HFFc6 (cell line): ENCODE data around the gene SLC35B4. TPM values are rescaled to one million over a fixed set of nuclear protein-coding genes. Genes with fewer than 3 reads are reported as not detected.
"Not testable (repeated sequence)": the region's sequence is repeated elsewhere in the genome, so short reads cannot be mapped to it uniquely, and the experiment has no call there.

Experiments used
- DNase-seq: peaks from one replicate; pipeline ENCODE4 v3.0.0-alpha.2; 2018
- H3K27ac Mint-ChIP-seq: 2 replicates; pipeline ENCODE4 v1.8.0; 2020; ENCODE audit warnings: mild to moderate bottlenecking, mixed read lengths
- H3K27me3 Mint-ChIP-seq: 2 replicates; pipeline ENCODE4 v1.8.0; 2021; ENCODE audit warnings: mild to moderate bottlenecking, moderate library complexity, mixed read lengths; ENCODE audit not compliant: insufficient read depth
- H3K36me3 Mint-ChIP-seq: 2 replicates; pipeline ENCODE4 v1.8.0; 2021; ENCODE audit warnings: low read depth, mixed read lengths
- H3K4me1 Mint-ChIP-seq: 2 replicates; pipeline ENCODE4 v1.8.0; 2020; ENCODE audit warnings: low read depth, mixed read lengths
- H3K4me3 Mint-ChIP-seq: 2 replicates; pipeline ENCODE4 v1.8.0; 2020; ENCODE audit warnings: mild to moderate bottlenecking, moderate library complexity, mixed read lengths
- H3K9me3 Mint-ChIP-seq: 2 replicates; pipeline ENCODE4 v1.8.0; 2020; ENCODE audit warnings: mild to moderate bottlenecking, mixed read lengths
- total RNA-seq, 6 experiments: library from RNA; stranded (reverse); fragmentation: NEBNext Ultra II Directional; extraction: Animal tissue kit (Norgen Biotek cat#: 25700); gene quantifications; 2 replicates in 1 of 6; 3 replicates in 5 of 6; pipeline ENCODE4 v1.2.3, GENCODE V29; 2021
- TF ChIP-seq, protein P1 (sequence below): fragments of 200-600 bp; sonication (generic); IDR thresholded peaks from 2 replicates; pipeline ENCODE4 v1.5.0; 2021; ENCODE audit warnings: antibody characterized with exemption, mild to moderate bottlenecking

The SLC35B4 gene
- total RNA-seq, 6 experiments from 2014 or later, result 21.0 to 32.3 (median 29.4) TPM

DNA sequence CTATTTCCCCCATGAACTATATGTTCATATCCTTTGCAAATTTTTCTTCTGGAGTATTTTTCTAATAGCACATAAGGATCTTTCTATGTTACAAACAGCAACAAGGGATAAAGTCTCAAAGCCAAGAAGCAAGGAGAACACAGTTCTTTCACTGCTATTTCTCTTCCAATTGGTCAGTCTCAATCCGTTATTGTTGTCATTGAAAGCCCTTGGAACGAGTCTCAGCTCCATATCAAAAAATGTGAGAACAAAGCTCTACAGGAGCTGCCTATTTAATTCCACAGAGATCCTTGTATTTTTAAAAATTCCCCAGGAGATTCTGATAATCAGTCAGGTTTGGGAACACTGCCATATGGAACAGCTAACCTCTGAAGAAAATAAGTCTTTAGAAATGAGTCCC is 15.7 kb downstream of the SLC35B4 start:
- no peak for DNase-seq
- no peaks in the 10 kb centered on the region for H3K9me3 Mint-ChIP-seq
- H3K4me3 Mint-ChIP-seq, result no peak overlapping the region
- H3K4me1 Mint-ChIP-seq, result peaks cover 5% of the 10 kb centered on the region; the same call in 1 of the 2 replicates
- H3K27me3 Mint-ChIP-seq, result no peaks in the 10 kb centered on the region
- H3K27ac Mint-ChIP-seq, result no peak overlapping the region
- H3K36me3 Mint-ChIP-seq, result peaks cover 28% of the 10 kb centered on the region
- TF ChIP-seq, protein P1, sequence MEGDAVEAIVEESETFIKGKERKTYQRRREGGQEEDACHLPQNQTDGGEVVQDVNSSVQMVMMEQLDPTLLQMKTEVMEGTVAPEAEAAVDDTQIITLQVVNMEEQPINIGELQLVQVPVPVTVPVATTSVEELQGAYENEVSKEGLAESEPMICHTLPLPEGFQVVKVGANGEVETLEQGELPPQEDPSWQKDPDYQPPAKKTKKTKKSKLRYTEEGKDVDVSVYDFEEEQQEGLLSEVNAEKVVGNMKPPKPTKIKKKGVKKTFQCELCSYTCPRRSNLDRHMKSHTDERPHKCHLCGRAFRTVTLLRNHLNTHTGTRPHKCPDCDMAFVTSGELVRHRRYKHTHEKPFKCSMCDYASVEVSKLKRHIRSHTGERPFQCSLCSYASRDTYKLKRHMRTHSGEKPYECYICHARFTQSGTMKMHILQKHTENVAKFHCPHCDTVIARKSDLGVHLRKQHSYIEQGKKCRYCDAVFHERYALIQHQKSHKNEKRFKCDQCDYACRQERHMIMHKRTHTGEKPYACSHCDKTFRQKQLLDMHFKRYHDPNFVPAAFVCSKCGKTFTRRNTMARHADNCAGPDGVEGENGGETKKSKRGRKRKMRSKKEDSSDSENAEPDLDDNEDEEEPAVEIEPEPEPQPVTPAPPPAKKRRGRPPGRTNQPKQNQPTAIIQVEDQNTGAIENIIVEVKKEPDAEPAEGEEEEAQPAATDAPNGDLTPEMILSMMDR, result no peak

DNA sequence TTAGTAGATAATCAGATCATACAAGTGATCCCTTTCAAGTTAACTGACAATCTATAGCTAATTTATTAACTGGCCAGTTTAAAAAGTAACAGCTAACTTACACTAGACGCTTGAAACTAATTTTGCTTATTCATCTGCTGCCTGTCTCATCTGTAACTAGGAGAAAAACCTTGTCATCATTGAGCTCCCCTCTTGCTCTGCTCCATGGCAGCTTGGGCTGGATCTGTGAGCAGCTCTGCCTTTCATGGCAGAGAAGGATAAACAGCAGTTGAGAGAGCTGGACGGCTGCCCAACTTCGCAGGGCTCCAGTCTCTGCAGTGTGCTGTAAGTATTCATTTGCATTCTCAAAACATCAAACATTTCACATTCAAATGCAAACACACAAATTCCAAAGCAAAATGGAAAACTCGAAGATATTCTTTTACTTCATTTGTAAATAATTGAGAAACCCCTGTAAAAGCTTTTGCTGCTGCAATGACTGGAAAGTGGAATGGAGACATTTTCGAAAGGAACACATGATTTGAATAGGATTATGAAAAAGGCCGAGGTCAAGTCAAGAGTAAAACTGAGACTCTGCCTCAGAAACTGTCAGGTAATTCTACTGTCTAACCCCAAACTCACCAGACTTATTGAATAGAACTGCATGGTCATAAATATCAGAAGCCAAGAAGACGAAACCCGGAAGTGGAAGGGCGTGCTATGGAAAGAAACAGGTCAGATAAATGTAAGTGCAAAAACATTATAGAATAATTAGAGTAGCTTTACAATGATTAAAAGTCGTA is 17.6 kb downstream of the SLC35B4 start:
- Mint-ChIP-seq H3K27me3 (peaks cover 2% of the 10 kb centered on the region; the same call in 1 of the 2 replicates), H3K9me3 (no peaks in the 10 kb centered on the region), H3K4me3 (no peak overlapping the region), H3K27ac (no peak overlapping the region), H3K4me1 (peaks cover 5% of the 10 kb centered on the region; the same call in 1 of the 2 replicates), H3K36me3 (peaks cover 36% of the 10 kb centered on the region)
- TF ChIP-seq, protein P1, result no peak
- DNase-seq, result no peak

DNA sequence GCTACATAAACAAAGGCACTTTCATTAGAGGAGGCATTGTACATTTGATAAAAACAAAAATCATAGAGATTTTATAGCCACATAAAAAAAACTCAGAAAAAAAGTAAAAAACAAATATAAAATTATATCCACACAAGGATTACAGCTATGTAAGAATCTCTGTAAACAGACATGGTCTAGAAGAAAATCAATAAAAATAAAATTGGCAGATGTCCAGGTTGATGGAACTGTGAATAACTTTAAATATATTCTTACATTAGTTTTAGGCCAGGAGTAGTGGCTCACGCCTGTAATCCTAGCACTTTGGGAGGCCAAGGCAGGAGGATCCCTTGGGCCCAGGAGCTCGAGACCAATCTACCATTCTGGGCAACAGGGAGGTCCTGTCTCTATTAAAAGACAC is 19.2 kb downstream of the SLC35B4 start:
- Mint-ChIP-seq H3K36me3 (peaks cover 35% of the 10 kb centered on the region), H3K27me3 (peaks cover 2% of the 10 kb centered on the region; the same call in 1 of the 2 replicates), H3K9me3 (no peaks in the 10 kb centered on the region), H3K27ac (no peak overlapping the region), H3K4me1 (peaks cover 5% of the 10 kb centered on the region; the same call in 1 of the 2 replicates), H3K4me3 (no peak overlapping the region)
- TF ChIP-seq, protein P1, result no peak
- DNase-seq, result no peak

DNA sequence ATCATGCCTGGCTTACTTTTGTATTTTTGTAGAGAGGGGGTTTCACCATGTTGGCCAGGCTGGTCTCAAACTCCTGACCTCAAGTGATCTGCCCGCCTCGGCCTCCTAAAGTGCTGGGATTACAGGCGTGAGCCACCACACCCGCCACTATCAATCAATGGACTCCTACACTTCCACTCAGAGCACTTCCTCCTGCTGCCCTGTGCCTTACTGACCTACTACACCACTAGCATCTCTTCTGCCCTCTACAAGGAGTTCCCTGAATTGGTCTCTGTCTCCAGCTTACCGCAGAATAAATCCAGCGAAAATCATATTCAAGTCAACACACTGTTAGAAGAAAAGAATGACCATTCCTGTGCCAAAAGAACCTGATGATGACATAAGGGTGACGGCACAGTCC is 20.7 kb downstream of the SLC35B4 start:
- H3K4me1 Mint-ChIP-seq, H3K27ac Mint-ChIP-seq, H3K9me3 Mint-ChIP-seq, DNase-seq, H3K27me3 Mint-ChIP-seq, H3K4me3 Mint-ChIP-seq: not testable (repeated sequence)
- H3K36me3 Mint-ChIP-seq, result peaks cover 32% of the 10 kb centered on the region

DNA sequence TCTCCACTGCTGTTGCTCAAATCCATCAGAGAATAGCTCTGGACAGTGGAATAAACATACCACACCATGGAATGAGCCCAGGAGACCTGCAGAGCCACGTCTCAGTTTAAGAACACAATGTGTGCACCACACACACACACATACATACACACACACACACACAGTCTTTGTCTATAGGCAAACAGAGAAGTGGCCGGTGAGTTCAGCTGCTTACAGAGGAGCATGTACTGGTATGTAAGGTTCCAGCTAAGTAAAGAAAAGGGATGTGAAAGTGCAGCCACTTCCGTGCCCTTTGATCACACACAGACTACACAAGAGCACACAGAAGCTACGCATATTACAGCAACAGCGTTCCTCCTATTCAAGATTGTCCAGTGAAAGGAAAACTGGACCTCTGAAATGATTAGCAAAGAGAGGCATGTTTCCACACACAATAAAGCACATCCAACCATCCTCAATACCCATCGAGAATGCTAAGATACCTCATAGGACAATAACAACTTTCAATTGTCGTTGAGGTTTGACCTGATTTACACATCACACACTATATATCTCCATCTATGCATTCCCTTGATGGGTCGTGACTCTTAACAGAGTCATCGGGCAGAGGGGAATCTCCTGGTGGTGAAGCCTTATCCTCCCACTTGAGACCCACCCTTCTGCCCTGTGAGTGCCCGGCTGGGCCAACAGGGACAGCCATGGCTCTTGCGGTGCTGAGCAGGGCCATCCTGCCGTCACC is 23.6 kb downstream of the SLC35B4 start:
- H3K4me1 Mint-ChIP-seq, result peaks cover 11% of the 10 kb centered on the region
- no peak overlapping the region for H3K4me3 Mint-ChIP-seq
- peaks cover 2% of the 10 kb centered on the region for H3K27me3 Mint-ChIP-seq
- no peaks in the 10 kb centered on the region for H3K9me3 Mint-ChIP-seq
- TF ChIP-seq, protein P1, result no peak
- H3K36me3 Mint-ChIP-seq, result peaks cover 24% of the 10 kb centered on the region
- no peak overlapping the region for H3K27ac Mint-ChIP-seq
- no peak for DNase-seq

DNA sequence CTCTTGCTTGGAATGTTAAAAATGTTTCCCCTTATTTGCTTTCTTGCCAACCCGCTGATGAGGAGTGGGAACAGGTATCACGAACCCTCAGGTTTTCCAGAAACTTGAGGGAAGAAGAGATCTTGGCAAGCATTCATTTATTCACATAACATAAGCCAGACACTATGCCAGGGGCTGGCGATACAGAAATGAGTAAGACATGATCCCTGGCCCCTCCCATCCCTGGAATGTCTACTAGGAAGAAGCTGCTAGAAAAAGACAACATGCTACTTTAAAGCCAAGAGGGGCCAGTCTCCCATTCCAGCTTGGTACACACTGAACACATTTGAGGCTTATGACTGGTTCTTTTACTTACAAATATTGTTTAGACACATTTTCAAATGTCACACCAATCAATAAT is 26.4 kb downstream of the SLC35B4 start:
- no peak overlapping the region for H3K27ac Mint-ChIP-seq
- no peaks in the 10 kb centered on the region for H3K9me3 Mint-ChIP-seq
- H3K27me3 Mint-ChIP-seq, result peaks cover 5% of the 10 kb centered on the region
- H3K4me1 Mint-ChIP-seq, result peaks cover 11% of the 10 kb centered on the region
- H3K36me3 Mint-ChIP-seq, result peaks cover 17% of the 10 kb centered on the region
- no peak overlapping the region for H3K4me3 Mint-ChIP-seq
- TF ChIP-seq, protein P1, result no peak
- no peak for DNase-seq
